HG03354 (cell line): ENCODE results near the gene PNPLA2.

Experiments
- ATAC-seq: cut with Tn5 transposase; IDR thresholded peaks from one replicate; pipeline ENCODE4 v1.9.1; 2021; ENCODE audit warnings: mild to moderate bottlenecking; ENCODE audit not compliant: unreplicated experiment, poor library complexity, severe bottlenecking

PNPLA2 gene

GRCh38 chr11:827146-827896 lies 8.6 kb downstream of the PNPLA2 start:
- no peak for ATAC-seq

GRCh38 chr11:827897-828192 lies 9.1 kb downstream of the PNPLA2 start, which contains the start of gene CRACR2B:
Gene CRACR2B, plus strand, starts transcription at chr11:827919. Its CDS starts 689 bp downstream, at chr11:828608.
- ATAC-seq, result no peak

GRCh38 chr11:828506-829175 lies 9.9 kb downstream of the PNPLA2 start:
- ATAC-seq, result no peak

GRCh38 chr11:829176-829846 lies 10.6 kb downstream of the PNPLA2 start:
- no peak for ATAC-seq

DNA sequence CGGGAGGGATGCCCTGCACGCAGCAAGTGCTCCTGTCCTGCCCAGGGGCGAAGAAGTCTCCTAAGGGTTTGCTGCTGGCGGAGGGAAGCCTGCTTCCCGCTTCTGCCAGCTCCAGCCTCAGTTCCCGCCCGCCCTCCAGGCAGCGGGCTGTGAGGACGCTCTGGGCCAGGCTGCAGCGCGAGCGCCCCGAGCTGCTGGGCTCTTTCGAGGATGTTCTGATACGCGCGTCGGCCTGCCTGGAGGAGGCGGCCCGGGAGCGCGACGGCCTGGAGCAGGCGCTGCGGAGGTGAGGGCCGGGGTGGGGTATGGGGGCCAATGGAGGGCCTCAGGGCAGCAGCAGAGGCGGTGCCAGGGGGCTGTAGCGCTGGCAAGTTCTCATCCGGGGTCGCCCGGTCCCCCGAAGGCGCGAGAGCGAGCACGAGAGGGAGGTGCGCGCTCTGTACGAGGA lies 11.2 kb downstream of the PNPLA2 start:
- no peak for ATAC-seq

- ATAC-seq, result no peak
Measured at GRCh38 chr11:830295-831117, 11.8 kb downstream of the PNPLA2 start.

DNA sequence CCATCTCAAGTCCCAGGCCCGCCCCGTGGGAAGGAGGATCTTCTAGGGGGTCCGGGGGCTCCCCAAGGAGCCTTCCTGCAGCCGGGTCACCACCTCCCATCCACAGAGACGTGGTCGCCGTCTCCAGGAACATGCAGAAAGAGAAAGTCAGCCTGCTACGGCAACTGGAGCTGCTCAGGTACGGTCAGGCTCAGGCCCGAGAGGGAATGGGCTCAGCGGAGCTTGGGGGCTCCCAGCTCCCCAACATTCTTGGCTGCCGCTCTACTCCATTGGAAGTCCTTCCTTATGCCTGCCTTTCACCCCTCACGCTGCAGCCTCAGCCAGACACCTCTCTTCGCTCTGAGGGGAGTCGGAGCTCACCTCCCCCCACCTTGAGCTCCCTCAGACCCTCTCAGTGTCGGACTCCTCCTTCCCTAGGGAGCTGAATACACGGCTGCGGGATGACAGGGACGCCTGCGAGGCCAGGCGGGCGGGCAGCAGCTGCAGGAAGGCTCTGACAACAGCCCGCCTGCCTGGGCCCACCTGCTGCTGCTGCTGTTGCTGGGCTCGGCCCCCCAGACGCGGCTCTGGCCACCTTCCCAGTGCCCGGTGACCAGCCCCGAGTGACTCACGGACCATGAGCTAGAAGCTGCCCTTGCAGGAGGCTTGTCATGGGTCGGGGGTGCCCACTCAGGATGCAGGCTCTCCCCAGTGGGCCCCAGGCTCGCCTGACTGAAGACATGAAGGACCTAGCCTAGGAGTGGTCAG lies 12.6 kb downstream of the PNPLA2 start:
- no peak for ATAC-seq

GRCh38 chr11:831961-832528 lies 13.3 kb downstream of the PNPLA2 start:
- ATAC-seq, result no peak

DNA sequence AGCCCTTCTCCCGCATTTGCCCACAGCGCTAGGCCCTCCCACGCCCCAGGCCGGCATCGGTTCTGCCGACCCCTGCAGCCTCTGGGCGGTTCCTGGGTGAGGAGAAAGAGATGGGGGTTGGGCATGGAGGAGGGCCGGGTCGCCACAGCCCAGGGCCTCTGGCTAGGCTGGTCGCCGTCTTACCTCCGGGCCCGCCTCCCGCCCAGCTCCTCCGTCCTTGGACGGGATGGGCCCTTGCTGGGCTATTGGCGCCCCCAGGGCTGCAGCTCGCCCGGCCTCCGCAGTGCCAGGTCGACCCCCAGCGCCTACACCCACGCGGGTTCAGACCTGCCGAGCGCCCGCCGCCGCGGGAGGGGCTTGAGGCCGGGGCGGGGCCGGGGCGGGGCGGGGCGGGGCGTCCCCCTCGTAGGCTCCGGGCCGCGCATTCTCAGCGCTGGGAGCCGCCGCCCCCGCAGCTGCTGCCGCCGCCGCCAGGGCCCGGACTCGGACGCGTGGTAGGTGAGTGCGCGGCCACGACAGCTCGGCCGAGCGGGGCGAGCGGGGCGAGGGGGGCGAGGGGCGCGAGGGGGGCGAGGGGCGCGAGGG lies 13.9 kb downstream of the PNPLA2 start, which contains the start of gene CD151:
TSS of gene CD151 (plus strand) at position 424 of the 585 bp plus-strand sequence. CDS start 3,118 bp downstream, outside the sequence.
- ATAC-seq, result peak; percentile 40

- ATAC-seq, result no peak
Measured at GRCh38 chr11:833114-833791, 14.5 kb downstream of the PNPLA2 start.

GRCh38 chr11:833849-834311 lies 15.2 kb downstream of the PNPLA2 start:
- no peak for ATAC-seq

DNA sequence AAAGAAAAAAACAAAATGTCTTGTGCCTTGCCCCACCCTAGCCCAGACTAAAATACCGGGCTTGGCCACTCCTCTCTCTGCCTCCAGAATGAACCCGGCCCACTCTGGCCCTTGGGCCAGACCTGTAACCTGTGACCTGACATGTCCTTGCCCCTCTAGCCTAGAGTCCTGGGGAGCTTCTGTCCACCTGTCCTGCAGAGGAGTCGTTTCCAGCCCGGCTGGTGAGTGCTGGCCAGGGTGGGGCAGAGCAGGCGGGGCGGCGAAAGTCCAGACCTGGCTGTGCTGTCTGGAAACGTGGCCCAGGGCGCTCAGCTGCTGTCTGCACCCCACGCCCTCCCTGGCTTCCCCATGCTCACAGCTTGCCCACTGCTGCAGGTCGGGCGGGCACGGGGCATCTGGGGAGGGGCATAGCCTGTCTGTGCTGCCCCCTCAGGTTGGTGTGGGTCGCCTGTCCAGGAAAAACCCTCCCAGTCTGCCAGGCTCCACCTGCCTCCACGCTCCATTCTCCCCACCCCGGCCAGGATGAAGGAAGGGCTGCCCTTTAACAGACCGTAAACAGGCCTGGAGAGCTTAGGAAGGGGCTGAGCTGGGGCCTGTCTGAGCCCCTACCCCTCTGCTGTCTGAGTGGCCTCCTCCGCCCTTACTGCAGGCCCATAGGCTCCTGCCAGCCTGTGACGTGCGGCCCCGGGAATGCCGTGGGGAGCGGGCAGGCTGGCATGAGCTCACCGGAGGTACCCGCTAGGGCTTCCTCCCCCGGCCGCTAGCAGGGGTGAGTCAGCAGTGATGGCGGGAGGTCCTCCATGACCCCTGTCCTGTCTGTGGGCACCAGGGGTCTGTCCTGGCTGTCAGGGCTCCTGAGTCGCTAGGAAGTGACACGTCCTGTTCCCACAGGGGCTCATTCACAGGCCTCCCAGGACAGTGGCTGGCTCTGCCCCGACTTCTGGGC lies 15.9 kb downstream of the PNPLA2 start:
- no peak for ATAC-seq

DNA sequence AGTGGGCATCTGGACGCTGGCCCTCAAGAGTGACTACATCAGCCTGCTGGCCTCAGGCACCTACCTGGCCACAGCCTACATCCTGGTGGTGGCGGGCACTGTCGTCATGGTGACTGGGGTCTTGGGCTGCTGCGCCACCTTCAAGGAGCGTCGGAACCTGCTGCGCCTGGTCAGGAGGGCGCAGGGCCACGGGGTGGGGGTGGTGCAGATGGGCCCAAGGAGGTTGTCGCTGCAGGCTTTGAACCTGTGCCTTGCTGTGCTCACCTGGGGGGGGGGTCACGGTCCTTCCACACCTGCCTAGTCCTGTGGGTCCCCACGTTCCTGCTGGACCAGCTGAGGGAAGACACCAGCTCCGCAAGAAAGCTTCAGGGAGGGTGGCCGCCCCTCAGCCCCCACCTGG lies 17.6 kb downstream of the PNPLA2 start:
- no peak for ATAC-seq

DNA sequence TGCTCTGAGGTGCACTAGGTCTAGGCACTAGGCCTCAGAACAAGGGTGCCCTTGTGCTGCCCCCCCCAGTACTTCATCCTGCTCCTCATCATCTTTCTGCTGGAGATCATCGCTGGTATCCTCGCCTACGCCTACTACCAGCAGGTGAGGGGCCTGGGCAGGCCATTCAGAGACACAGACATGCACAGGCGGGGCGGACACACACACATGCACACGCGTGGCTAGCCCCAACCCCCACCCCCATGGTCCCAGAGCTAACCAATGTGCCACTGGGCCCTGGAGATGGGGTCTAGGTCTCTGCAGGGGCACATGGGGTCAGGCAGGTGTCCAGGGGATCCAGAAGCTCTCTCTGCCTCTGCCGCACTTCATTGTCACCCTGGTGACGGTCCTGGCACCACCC lies 18.0 kb downstream of the PNPLA2 start:
- ATAC-seq, result no peak

DNA sequence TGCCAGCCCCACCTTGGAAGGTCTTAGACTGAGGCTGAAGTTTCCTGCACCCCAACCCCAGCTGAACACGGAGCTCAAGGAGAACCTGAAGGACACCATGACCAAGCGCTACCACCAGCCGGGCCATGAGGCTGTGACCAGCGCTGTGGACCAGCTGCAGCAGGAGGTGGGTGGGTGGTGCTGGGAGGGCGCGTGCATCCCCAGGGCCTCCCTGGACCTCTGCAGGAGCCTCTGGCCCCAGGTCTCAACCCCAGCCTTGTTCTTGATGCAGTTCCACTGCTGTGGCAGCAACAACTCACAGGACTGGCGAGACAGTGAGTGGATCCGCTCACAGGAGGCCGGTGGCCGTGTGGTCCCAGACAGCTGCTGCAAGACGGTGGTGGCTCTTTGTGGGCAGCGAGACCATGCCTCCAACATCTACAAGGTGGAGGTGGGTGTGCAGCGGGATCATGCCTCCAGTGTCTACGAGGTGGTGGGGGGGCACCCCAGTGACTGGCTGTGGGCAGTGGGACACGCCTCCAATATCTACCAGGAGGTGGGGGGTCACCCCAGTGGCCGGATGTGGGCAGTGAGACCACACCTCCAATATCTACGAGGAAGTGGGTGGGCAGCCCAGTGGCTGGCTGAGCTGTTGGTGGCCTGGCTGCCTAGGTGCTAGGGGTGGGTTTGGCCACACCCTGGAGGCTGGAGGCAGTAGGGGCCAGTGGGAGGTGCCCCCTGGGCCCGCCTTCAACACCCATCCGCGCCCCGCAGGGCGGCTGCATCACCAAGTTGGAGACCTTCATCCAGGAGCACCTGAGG lies 18.7 kb downstream of the PNPLA2 start:
- ATAC-seq, result no peak

GRCh38 chr11:837990-838307 lies 19.2 kb downstream of the PNPLA2 start:
- no peak for ATAC-seq
